Stimulated activated CD4-positive, alpha-beta T cell treated with anti-CD3 and anti-CD28 coated beads, Interleukin-4, amount 100 ng/mL, for 48 hours (primary cell): Measurements from ENCODE around the gene TGFB2.

Experiments
- DNase-seq, 2 donors: peaks; one replicate each; pipeline ENCODE4 v3.0.0-alpha.2; 2020; ENCODE audit warnings: low read depth in 2 of 2

Gene TGFB2

GRCh38 chr1:218361298-218362065 is 16.3 kb downstream of the TGFB2 start:
- DNase-seq: no peak

GRCh38 chr1:218362418-218363076 is 17.4 kb downstream of the TGFB2 start:
- DNase-seq: no peak

- no peak for DNase-seq
These were observed 18.0 kb downstream of the TGFB2 start for GRCh38 chr1:218363141-218363540.

GRCh38 chr1:218364028-218364710 is 19.0 kb downstream of the TGFB2 start:
- no peak for DNase-seq

- DNase-seq: no peak
These were observed 20.3 kb downstream of the TGFB2 start for GRCh38 chr1:218365226-218365999.

GRCh38 chr1:218366322-218367052 is 21.4 kb downstream of the TGFB2 start:
- DNase-seq: no peak

GRCh38 chr1:218367118-218367517 is 22.0 kb downstream of the TGFB2 start:
- no peak for DNase-seq

GRCh38 chr1:218368686-218369085 is 23.6 kb downstream of the TGFB2 start:
- no peak for DNase-seq

- no peak for DNase-seq
These were observed 24.8 kb downstream of the TGFB2 start for GRCh38 chr1:218369688-218370511.

- no peak for DNase-seq
These were observed 27.0 kb downstream of the TGFB2 start for GRCh38 chr1:218371927-218372672.

- no peak for DNase-seq
These were observed 29.5 kb downstream of the TGFB2 start for GRCh38 chr1:218374401-218375353.

GRCh38 chr1:218376722-218377121 is 31.6 kb downstream of the TGFB2 start:
- DNase-seq: no peak

GRCh38 chr1:218377143-218377660 is 32.1 kb downstream of the TGFB2 start:
- DNase-seq: peak; percentile 33 to 47

- DNase-seq: no peak
These were observed 35.2 kb downstream of the TGFB2 start for GRCh38 chr1:218380125-218380977.

- DNase-seq: no peak
These were observed 37.1 kb downstream of the TGFB2 start for GRCh38 chr1:218382261-218382660.

GRCh38 chr1:218383051-218383450 is 37.9 kb downstream of the TGFB2 start:
- DNase-seq: no peak

GRCh38 chr1:218383681-218384080 is 38.5 kb downstream of the TGFB2 start:
- no peak for DNase-seq
